Activated CD8-positive, alpha-beta T cell treated with anti-CD3 and anti-CD28 coated beads for 36 hours (primary cell): ENCODE measurements around the gene OLFML1. TPM values are rescaled to one million over a fixed set of nuclear protein-coding genes. Genes with fewer than 3 reads are reported as not detected.

ENCODE experiments used
- ATAC-seq: fragments of 200-7000 bp; cut with Tn5 transposase; one replicate; pipeline ENCODE4 v1.10.0; 2021; ENCODE audit warnings: mild to moderate bottlenecking, moderate library complexity
- CTCF ChIA-PET: fragments of 350-600 bp; sonication (Branson Sonifier 250); formaldehyde crosslinking; loops from one replicate; lab custom pipeline; 2021; ENCODE audit warnings: antibody characterized with exemption; lab: Charles Lee
- POLR2A ChIA-PET: fragments of 350-600 bp; sonication (Branson Sonifier 250); formaldehyde crosslinking; loops from one replicate; lab custom pipeline; 2021; ENCODE audit warnings: antibody characterized with exemption; lab: Charles Lee
- DNase-seq: peaks from one replicate; pipeline ENCODE4 v3.0.0-alpha.2; 2020
- H3K27ac Mint-ChIP-seq: one replicate; pipeline ENCODE4 v1.8.0; 2021; ENCODE audit warnings: mild to moderate bottlenecking, mixed read lengths
- H3K27me3 Mint-ChIP-seq: one replicate; pipeline ENCODE4 v1.8.0; 2021; ENCODE audit warnings: mixed read lengths
- H3K36me3 Mint-ChIP-seq: one replicate; pipeline ENCODE4 v1.8.0; 2021; ENCODE audit warnings: low read depth, mixed read lengths
- H3K4me1 Mint-ChIP-seq: one replicate; pipeline ENCODE4 v1.8.0; 2021; ENCODE audit warnings: low read depth, mixed read lengths
- H3K4me3 Mint-ChIP-seq: one replicate; pipeline ENCODE4 v1.8.0; 2021; ENCODE audit warnings: mild to moderate bottlenecking, moderate library complexity, mixed read lengths
- H3K9me3 Mint-ChIP-seq: one replicate; pipeline ENCODE4 v1.8.0; 2021; ENCODE audit warnings: mixed read lengths
- intact Hi-C: fragments of 100-400 bp; cut with micrococcal nuclease; formaldehyde crosslinking; loops from one replicate; pipeline ENCODE4 v1.10.0; 2022
- total RNA-seq, 2 experiments: library from RNA; stranded (reverse); gene quantifications; one replicate each; pipeline ENCODE4 v1.2.3, GENCODE V29; 2021
- TF ChIP-seq, protein P1 (sequence below): fragments of 200-600 bp; IDR thresholded peaks from one replicate; pipeline ENCODE4 v1.8.0; 2022; ENCODE audit warnings: antibody characterized with exemption, mild to moderate bottlenecking

The OLFML1 gene
- total RNA-seq, 2 experiments from 2014 or later: not detected

- intact Hi-C loops: no loop called here
- TF ChIP-seq, protein P1, sequence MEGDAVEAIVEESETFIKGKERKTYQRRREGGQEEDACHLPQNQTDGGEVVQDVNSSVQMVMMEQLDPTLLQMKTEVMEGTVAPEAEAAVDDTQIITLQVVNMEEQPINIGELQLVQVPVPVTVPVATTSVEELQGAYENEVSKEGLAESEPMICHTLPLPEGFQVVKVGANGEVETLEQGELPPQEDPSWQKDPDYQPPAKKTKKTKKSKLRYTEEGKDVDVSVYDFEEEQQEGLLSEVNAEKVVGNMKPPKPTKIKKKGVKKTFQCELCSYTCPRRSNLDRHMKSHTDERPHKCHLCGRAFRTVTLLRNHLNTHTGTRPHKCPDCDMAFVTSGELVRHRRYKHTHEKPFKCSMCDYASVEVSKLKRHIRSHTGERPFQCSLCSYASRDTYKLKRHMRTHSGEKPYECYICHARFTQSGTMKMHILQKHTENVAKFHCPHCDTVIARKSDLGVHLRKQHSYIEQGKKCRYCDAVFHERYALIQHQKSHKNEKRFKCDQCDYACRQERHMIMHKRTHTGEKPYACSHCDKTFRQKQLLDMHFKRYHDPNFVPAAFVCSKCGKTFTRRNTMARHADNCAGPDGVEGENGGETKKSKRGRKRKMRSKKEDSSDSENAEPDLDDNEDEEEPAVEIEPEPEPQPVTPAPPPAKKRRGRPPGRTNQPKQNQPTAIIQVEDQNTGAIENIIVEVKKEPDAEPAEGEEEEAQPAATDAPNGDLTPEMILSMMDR: no peak
- Mint-ChIP-seq H3K36me3 (no peaks in the 10 kb centered on the region), H3K4me1 (peaks cover 2% of the 10 kb centered on the region), H3K27me3 (no peaks in the 10 kb centered on the region), H3K4me3 (no peak overlapping the region), H3K27ac (no peak overlapping the region), H3K9me3 (no peaks in the 10 kb centered on the region)
- no peak for ATAC-seq
- no peak for DNase-seq
- POLR2A ChIA-PET: no interaction called here
- CTCF ChIA-PET: no interaction called here
These were observed 72.7 kb downstream of the OLFML1 start for GRCh38 chr11:7558046-7558445.

DNA sequence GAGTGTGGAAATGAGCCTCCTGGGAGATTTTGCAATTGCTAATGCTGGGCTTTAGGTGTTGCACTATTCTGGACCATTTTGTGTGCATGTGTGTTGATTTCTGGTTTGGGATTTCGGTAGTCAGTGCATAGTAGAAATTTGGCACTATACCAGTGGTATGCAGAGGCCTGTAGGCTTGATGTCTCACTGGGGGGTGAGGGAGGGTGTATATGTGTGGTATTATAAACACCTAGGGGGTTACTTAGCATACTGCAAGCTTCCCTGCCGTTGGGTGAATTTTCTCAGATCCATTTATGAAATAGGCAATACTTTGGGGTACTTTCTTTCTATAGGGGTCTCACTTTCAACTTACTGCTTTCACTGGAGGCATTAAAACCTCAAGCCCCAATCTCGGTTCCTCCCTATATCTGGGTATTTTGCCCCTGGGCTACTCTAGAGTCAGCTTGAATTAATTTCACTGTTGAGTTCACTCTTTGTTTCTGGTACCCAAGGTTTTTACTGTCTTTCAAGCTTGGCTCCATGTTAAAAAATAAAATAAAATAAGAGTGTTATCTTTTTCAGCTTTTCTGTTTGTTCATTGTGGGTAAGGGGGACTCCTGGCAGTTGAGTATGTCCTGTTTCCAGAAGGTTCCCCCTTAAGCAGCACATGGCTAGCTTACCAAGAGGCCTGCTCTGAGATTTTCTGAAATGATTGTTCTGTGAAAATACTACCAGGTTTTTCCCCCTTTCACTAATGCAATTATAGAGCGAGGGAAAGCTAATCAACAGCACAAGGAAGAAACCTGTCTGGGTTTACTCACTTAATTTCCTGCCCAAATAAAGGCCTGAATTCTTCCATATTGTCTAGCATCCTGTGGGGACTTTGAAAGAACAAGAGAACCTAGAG lies 74.3 kb downstream of the OLFML1 start:
- Mint-ChIP-seq H3K4me1 (peaks cover 2% of the 10 kb centered on the region), H3K9me3 (no peaks in the 10 kb centered on the region), H3K36me3 (no peaks in the 10 kb centered on the region), H3K4me3 (no peak overlapping the region), H3K27ac (no peak overlapping the region), H3K27me3 (no peaks in the 10 kb centered on the region)
- TF ChIP-seq, protein P1: no peak
- intact Hi-C loops: no loop called here
- CTCF ChIA-PET: interaction anchor here (1.4 to 1.5 kb wide), 2 partner anchors 12 to 46 kb away, joined by 3 read pairs; partner anchors contain the start of gene PPFIBP2
- POLR2A ChIA-PET: no interaction called here
- ATAC-seq (no peak), DNase-seq (no peak)

Other genes starting within 250 kb of the OLFML1 start
- gene SYT9, start 233.6 kb upstream of the OLFML1 start, total RNA-seq: not detected
- 10 to 100 TPM; 13.3 to 14.2 TPM for gene PPFIBP2, start 28.5 kb downstream of the OLFML1 start, total RNA-seq
- 1 to 10 TPM; 4.2 to 4.9 TPM for gene CYB5R2, start 188.0 kb downstream of the OLFML1 start, total RNA-seq
- not detected for gene OVCH2, start 221.0 kb downstream of the OLFML1 start, total RNA-seq